Left lung (tissue), 10 donors: Measurements from ENCODE around the gene SOD2. TPM values are rescaled to one million over a fixed set of nuclear protein-coding genes. Genes with fewer than 3 reads are reported as not detected.

Experiments used
- ATAC-seq: fragments of 200-7000 bp; cut with Tn5 transposase; one replicate; pipeline ENCODE4 v1.9.1; 2020; ENCODE audit warnings: moderate library complexity
- DNase-seq, 4 donors: peaks; one replicate each; pipeline ENCODE4 v3.0.0-alpha.2; 2013 to 2020
- H3K27ac ChIP-seq, 2 donors: fragments of 200-600 bp; sonication (generic) in 1 of 2; one replicate each; pipeline versions ENCODE4 v1.5.0 to v1.8.0; 2020 to 2021
- H3K27me3 ChIP-seq, 2 donors: fragments of 200-600 bp; sonication (generic) in 1 of 2; one replicate each; pipeline versions ENCODE4 v1.5.0 to v1.8.0; 2020 to 2021
- H3K36me3 ChIP-seq, 2 donors: fragments of 200-600 bp; sonication (generic) in 1 of 2; one replicate each; pipeline versions ENCODE4 v1.5.0 to v1.8.0; 2020 to 2021
- H3K4me1 ChIP-seq, 2 donors: fragments of 200-600 bp; one replicate each; pipeline ENCODE4 v1.8.0; 2021
- H3K4me3 ChIP-seq, 2 donors: fragments of 200-600 bp; sonication (generic) in 1 of 2; one replicate each; pipeline versions ENCODE4 v1.5.0 to v1.8.0; 2020 to 2021; ENCODE audit warnings: mild to moderate bottlenecking in 1 of 2
- H3K9me3 ChIP-seq, 2 donors: fragments of 200-600 bp; sonication (generic) in 1 of 2; one replicate each; pipeline versions ENCODE4 v1.5.0 to v1.8.0; 2020 to 2021
- CTCF ChIP-seq, 2 donors: fragments of 200-600 bp; sonication (generic) in 1 of 2; IDR thresholded peaks; one replicate each; pipeline versions ENCODE4 v1.5.0 to v1.8.0; 2021; ENCODE audit warnings: antibody characterized with exemption in 2 of 2
- intact Hi-C, 2 donors: fragments of 100-400 bp; cut with DNase I; formaldehyde crosslinking; loops; one replicate each; pipeline versions ENCODE4 v1.11.2 to v1.14.2; 2022
- polyA plus RNA-seq, 6 donors: library from polyadenylated mRNA; unstranded; fragments of 120-200 nt; gene quantifications; one replicate each; pipeline ENCODE4 v1.2.1, GENCODE V29; 2013; ENCODE audit not compliant: insufficient read length in 6 of 6
- total RNA-seq, 2 donors: library from RNA; stranded (reverse); fragmentation: NEBNext Ultra II Directional; extraction: Animal tissue kit (Norgen Biotek cat#: 25700); gene quantifications; one replicate each; pipeline ENCODE4 v1.2.1, GENCODE V29; 2021
- donor health status: DM: no; HTN: yes; CAD: no.
- donor health status: DM: no; HTN: no; CAD: no.

SOD2 gene
- total and polyA plus RNA-seq, 8 donors, result 83.7 to 879 (median 89.6) TPM

- intact Hi-C loops, result no loop called here
- Histone ChIP-seq H3K27ac (peak overlapping the region in 1 of 2 donors; percentile 98), H3K36me3 (peaks cover 0 to 87% of the 10 kb centered on the region in 2 donors), H3K27me3 (no peaks in the 10 kb centered on the region), H3K4me1 (peaks cover 8 to 93% of the 10 kb centered on the region in 2 donors), H3K9me3 (no peaks in the 10 kb centered on the region), H3K4me3 (peak overlapping the region in 1 of 2 donors; percentile 97)
- TF ChIP-seq CTCF (IDR thresholded peaks at IDR 0.05), result no peak
- no peak for ATAC-seq
- no peak for DNase-seq
Observed at GRCh38 chr6:159687341-159687740, 5.7 kb downstream of the SOD2 start.

GRCh38 chr6:159686703-159687102, 6.3 kb downstream of the SOD2 start:
- Histone ChIP-seq H3K36me3 (peaks cover 0 to 87% of the 10 kb centered on the region in 2 donors), H3K27me3 (no peaks in the 10 kb centered on the region), H3K4me1 (peaks cover 3 to 94% of the 10 kb centered on the region in 2 donors), H3K27ac (peak overlapping the region in 1 of 2 donors; percentile 98), H3K9me3 (no peaks in the 10 kb centered on the region), H3K4me3 (peak overlapping the region in 1 of 2 donors; percentile 97)
- ATAC-seq (no peak), DNase-seq (no peak)
- TF ChIP-seq CTCF (IDR thresholded peaks at IDR 0.05), result no peak
- intact Hi-C loops, result no loop called here

GRCh38 chr6:159686040-159686439, 7.0 kb downstream of the SOD2 start:
- peak overlapping the region in 1 of 2 donors; percentile 98 for H3K27ac ChIP-seq
- intact Hi-C loops, result no loop called here
- peak overlapping the region in 1 of 2 donors; percentile 97 for H3K4me3 ChIP-seq
- peaks cover 0 to 97% of the 10 kb centered on the region in 2 donors for H3K4me1 ChIP-seq
- H3K9me3 ChIP-seq, result no peaks in the 10 kb centered on the region
- TF ChIP-seq CTCF (IDR thresholded peaks at IDR 0.05), result no peak
- H3K27me3 ChIP-seq, result no peaks in the 10 kb centered on the region
- DNase-seq (no peak), ATAC-seq (no peak)
- peaks cover 0 to 92% of the 10 kb centered on the region in 2 donors for H3K36me3 ChIP-seq

GRCh38 chr6:159684013-159684304, 9.1 kb downstream of the SOD2 start:
- peaks cover 5 to 96% of the 10 kb centered on the region in 2 donors for H3K4me1 ChIP-seq
- no peak for ATAC-seq
- TF ChIP-seq CTCF (IDR thresholded peaks at IDR 0.05), result no peak

DNA sequence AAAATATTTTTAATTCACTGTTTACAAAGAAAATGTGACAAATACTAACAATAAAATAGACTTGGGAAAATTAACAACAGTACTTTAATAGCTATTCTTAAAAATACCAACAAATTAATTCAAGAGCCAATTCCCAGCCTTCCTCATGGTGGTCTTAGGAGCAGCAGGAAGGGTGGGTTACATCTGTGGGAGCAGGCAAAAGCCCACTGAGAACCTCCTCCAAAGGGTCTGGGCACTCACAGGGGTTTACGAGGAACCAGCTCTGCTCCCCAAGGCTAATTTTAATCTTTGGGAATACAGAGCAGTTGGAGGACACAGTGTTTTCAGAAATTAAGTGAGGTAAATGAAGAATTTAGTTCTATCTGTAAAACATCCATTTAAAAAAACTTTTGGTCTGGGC, 10.2 kb downstream of the SOD2 start:
- no peak for DNase-seq
- no peaks in the 10 kb centered on the region for H3K9me3 ChIP-seq
- H3K27me3 ChIP-seq, result no peaks in the 10 kb centered on the region
- intact Hi-C loops, result no loop called here
- peaks cover 0 to 100% of the 10 kb centered on the region in 2 donors for H3K36me3 ChIP-seq
- H3K27ac ChIP-seq, result peak overlapping the region in 1 of 2 donors; percentile 19
- H3K4me3 ChIP-seq, result peak overlapping the region in 1 of 2 donors; percentile 2
- no peak for TF ChIP-seq CTCF (IDR thresholded peaks at IDR 0.05)
- ATAC-seq, result no peak
- peaks cover 5 to 89% of the 10 kb centered on the region in 2 donors for H3K4me1 ChIP-seq

More at GRCh38 chr6:159684013-159684304, 9.1 kb downstream of the SOD2 start:
- intact Hi-C loops, result no loop called here
- H3K27me3 ChIP-seq, result no peaks in the 10 kb centered on the region
- H3K36me3 ChIP-seq, result peaks cover 0 to 100% of the 10 kb centered on the region in 2 donors
- H3K27ac ChIP-seq, result peak overlapping the region in 1 of 2 donors; percentile 19
- H3K4me3 ChIP-seq, result peak overlapping the region in 1 of 2 donors; percentile 4
- DNase-seq, result no peak
- no peaks in the 10 kb centered on the region for H3K9me3 ChIP-seq
